Mesenchymal stem cell (in vitro differentiated cells and primary cell): ENCODE data around the gene CABCOCO1.
A peak's percentile ranks its signal among the peaks of the same experiment; 100 is the strongest.
"Not testable (repeated sequence)": the region's sequence is repeated elsewhere in the genome, so short reads cannot be mapped to it uniquely, and the experiment has no call there.

ENCODE experiments used
- DNase-seq: peaks from one replicate; pipeline ENCODE4 v3.0.0-alpha.2; 2013
- H2AFZ ChIP-seq: one replicate; pipeline ENCODE4 v1.6.1; 2013; ENCODE audit warnings: low read depth, mild to moderate bottlenecking, control low read depth, inconsistent platforms, low read length, moderate library complexity
- H2AK5ac ChIP-seq: 2 replicates; pipeline ENCODE4 v1.6.1; 2013; ENCODE audit warnings: low read length, moderate library complexity, mild to moderate bottlenecking, inconsistent platforms; ENCODE audit not compliant: severe bottlenecking
- H2BK120ac ChIP-seq: one replicate; pipeline ENCODE4 v1.6.1; 2013; ENCODE audit warnings: low read depth, mild to moderate bottlenecking, inconsistent platforms, low read length, moderate library complexity
- H2BK12ac ChIP-seq, 2 experiments: one replicate each; pipeline ENCODE4 v1.6.1; 2013; ENCODE audit warnings: inconsistent platforms in 2 of 2, low read length in 2 of 2, mild to moderate bottlenecking in 2 of 2, moderate library complexity in 2 of 2, control low read depth in 1 of 2
- H2BK15ac ChIP-seq: one replicate; pipeline ENCODE4 v1.6.1; 2013; ENCODE audit warnings: mild to moderate bottlenecking, low read depth, inconsistent platforms; ENCODE audit not compliant: poor library complexity, severe bottlenecking
- H2BK5ac ChIP-seq: 2 replicates; pipeline ENCODE4 v1.6.1; 2013; ENCODE audit warnings: low read depth, mild to moderate bottlenecking, low read length, control low read depth, inconsistent platforms; ENCODE audit not compliant: poor library complexity, severe bottlenecking
- H3K14ac ChIP-seq, 2 experiments: one replicate each; pipeline ENCODE4 v1.6.1; 2013; ENCODE audit warnings: inconsistent platforms in 2 of 2, low read length in 2 of 2, control low read depth in 1 of 2, mild to moderate bottlenecking in 1 of 2, moderate library complexity in 1 of 2
- H3K18ac ChIP-seq, 2 experiments: one replicate each; pipeline ENCODE4 v1.6.1; 2013; ENCODE audit warnings: inconsistent platforms in 2 of 2, low read length in 2 of 2, control low read depth in 1 of 2, low read depth in 1 of 2, mild to moderate bottlenecking in 1 of 2
- H3K23ac ChIP-seq, 2 experiments: one replicate each; pipeline ENCODE4 v1.6.1; 2013; ENCODE audit warnings: inconsistent platforms in 2 of 2, low read length in 2 of 2, mild to moderate bottlenecking in 2 of 2, moderate library complexity in 2 of 2, control low read depth in 1 of 2
- H3K27ac ChIP-seq: 2 replicates; pipeline ENCODE4 v1.5.1; 2013; ENCODE audit warnings: mild to moderate bottlenecking, moderate library complexity, low read length, control low read depth, inconsistent platforms; ENCODE audit not compliant: poor library complexity, severe bottlenecking
- H3K27me3 ChIP-seq, 2 experiments: 2 replicates each; pipeline versions ENCODE4 v1.6.1 to v1.7.0; 2013; ENCODE audit warnings: low read length in 2 of 2, mild to moderate bottlenecking in 2 of 2, moderate library complexity in 2 of 2, control low read depth in 1 of 2, inconsistent platforms in 1 of 2; ENCODE audit not compliant: control insufficient read depth in 1 of 2, insufficient read depth in 1 of 2
- H3K36me3 ChIP-seq, 2 experiments: 2 replicates each; pipeline versions ENCODE4 v1.6.1 to v1.7.0; 2013; ENCODE audit warnings: low read length in 2 of 2, control low read depth in 1 of 2, inconsistent platforms in 1 of 2, low read depth in 1 of 2, mild to moderate bottlenecking in 1 of 2; ENCODE audit not compliant: insufficient read depth in 2 of 2, control insufficient read depth in 1 of 2
- H3K4ac ChIP-seq, 2 experiments: one replicate each; pipeline ENCODE4 v1.6.1; 2013; ENCODE audit warnings: inconsistent platforms in 2 of 2, low read length in 2 of 2, mild to moderate bottlenecking in 2 of 2, moderate library complexity in 2 of 2, control low read depth in 1 of 2, low read depth in 1 of 2
- H3K4me1 ChIP-seq: 2 replicates; pipeline ENCODE4 v1.6.1; 2013; ENCODE audit warnings: low read depth, low read length, control low read depth; ENCODE audit not compliant: control insufficient read depth, insufficient read depth
- H3K4me2 ChIP-seq: 2 replicates; pipeline ENCODE4 v1.6.1; 2013; ENCODE audit warnings: low read length, mild to moderate bottlenecking, inconsistent platforms; ENCODE audit not compliant: poor library complexity, severe bottlenecking
- H3K4me3 ChIP-seq, 2 experiments: 2 replicates each; pipeline versions ENCODE4 v1.5.1 to v1.7.0; 2013; ENCODE audit warnings: low read length in 2 of 2, mild to moderate bottlenecking in 2 of 2, control low read depth in 1 of 2, low read depth in 1 of 2; ENCODE audit not compliant: insufficient read depth in 1 of 2
- H3K79me1 ChIP-seq: replicated peaks from 2 replicates; pipeline ENCODE4 v1.6.1; 2013; ENCODE audit warnings: mild to moderate bottlenecking, control low read depth, low read length, inconsistent platforms; ENCODE audit not compliant: poor library complexity, severe bottlenecking
- H3K9ac ChIP-seq: 2 replicates; pipeline ENCODE4 v1.7.0; 2013; ENCODE audit warnings: mild to moderate bottlenecking, low read length, moderate library complexity
- H3K9me3 ChIP-seq: 2 replicates; pipeline ENCODE4 v1.7.0; 2013; ENCODE audit warnings: mild to moderate bottlenecking, low read length; ENCODE audit not compliant: control insufficient read depth
- H4K8ac ChIP-seq: one replicate; pipeline ENCODE4 v1.6.1; 2013; ENCODE audit warnings: inconsistent platforms, mild to moderate bottlenecking, low read length, moderate library complexity
- H4K91ac ChIP-seq: one replicate; pipeline ENCODE4 v1.6.1; 2013; ENCODE audit warnings: mild to moderate bottlenecking, low read length, inconsistent platforms
- WGBS: methylation state at CpG from one replicate; pipeline ENCODE4 v1.1.7; 2013; ENCODE audit warnings: mixed read lengths; 5-methylcytosine and 5-hydroxymethylcytosine counted together

The CABCOCO1 gene

GRCh38 chr10:61733358-61733940 lies 70.7 kb downstream of the CABCOCO1 start:
- Histone ChIP-seq H2BK5ac (no peak overlapping the region), H3K27me3 (no peaks in the 10 kb centered on the region), H4K91ac (no peak overlapping the region), H2BK120ac (no peak overlapping the region), H3K9ac (no peak overlapping the region), H3K36me3 (no peaks in the 10 kb centered on the region), H2BK15ac (no peak overlapping the region), H3K9me3 (no peaks in the 10 kb centered on the region), H2AFZ (no peak overlapping the region), H2BK12ac (no peak overlapping the region), H2AK5ac (no peak overlapping the region), H3K79me1 (no peaks in the 10 kb centered on the region), H3K27ac (no peak overlapping the region), H3K23ac (no peak overlapping the region), H3K14ac (no peak overlapping the region), H3K18ac (no peak overlapping the region), H3K4me3 (no peak overlapping the region), H3K4me2 (no peak overlapping the region), H3K4ac (no peak overlapping the region), H3K4me1 (no peaks in the 10 kb centered on the region), H4K8ac (no peak overlapping the region)
- no CpG with 5 or more reads among the region's 1 CpG for WGBS
- DNase-seq, result peak; percentile 59

- no peak overlapping the region for H4K8ac ChIP-seq
- no peak overlapping the region for H3K4me3 ChIP-seq
- no peaks in the 10 kb centered on the region for H3K4me1 ChIP-seq
Measured at GRCh38 chr10:61735882-61736281, 73.2 kb downstream of the CABCOCO1 start.

GRCh38 chr10:61737455-61737854 lies 74.7 kb downstream of the CABCOCO1 start:
- not testable (repeated sequence) for DNase-seq, H2BK5ac ChIP-seq, H2AFZ ChIP-seq, H2BK120ac ChIP-seq, H2AK5ac ChIP-seq, H3K14ac ChIP-seq, H3K4ac ChIP-seq, H3K9me3 ChIP-seq, H4K8ac ChIP-seq, H4K91ac ChIP-seq, H2BK12ac ChIP-seq, H2BK15ac ChIP-seq, H3K79me1 ChIP-seq, H3K36me3 ChIP-seq, H3K18ac ChIP-seq, H3K9ac ChIP-seq, H3K4me3 ChIP-seq, H3K4me1 ChIP-seq, H3K23ac ChIP-seq, H3K4me2 ChIP-seq, H3K27me3 ChIP-seq, H3K27ac ChIP-seq
- 100% methylated on average over 3 of the region's 6 CpGs for WGBS

More at GRCh38 chr10:61735882-61736281, 73.2 kb downstream of the CABCOCO1 start:
- Histone ChIP-seq H4K91ac (no peak overlapping the region), H3K9ac (no peak overlapping the region), H2BK12ac (no peak overlapping the region), H2AFZ (no peak overlapping the region), H3K27me3 (no peaks in the 10 kb centered on the region), H2BK15ac (no peak overlapping the region), H2AK5ac (no peak overlapping the region), H2BK120ac (no peak overlapping the region), H3K9me3 (no peaks in the 10 kb centered on the region), H3K23ac (no peak overlapping the region), H3K36me3 (no peaks in the 10 kb centered on the region), H3K27ac (no peak overlapping the region), H3K18ac (no peak overlapping the region), H3K79me1 (no peaks in the 10 kb centered on the region), H3K14ac (no peak overlapping the region), H3K4ac (no peak overlapping the region), H3K4me2 (no peak overlapping the region), H2BK5ac (no peak overlapping the region)
- no peak for DNase-seq
- 98% methylated on average over 3 of the region's 3 CpGs for WGBS

- Histone ChIP-seq H2BK120ac (no peak overlapping the region), H3K36me3 (no peaks in the 10 kb centered on the region), H3K4ac (no peak overlapping the region), H3K27me3 (no peaks in the 10 kb centered on the region), H2AK5ac (no peak overlapping the region), H4K91ac (no peak overlapping the region), H2AFZ (no peak overlapping the region), H3K4me1 (no peaks in the 10 kb centered on the region), H2BK12ac (no peak overlapping the region), H4K8ac (no peak overlapping the region), H3K18ac (no peak overlapping the region), H3K79me1 (no peaks in the 10 kb centered on the region), H3K14ac (no peak overlapping the region), H3K4me2 (no peak overlapping the region), H3K9ac (no peak overlapping the region), H2BK15ac (no peak overlapping the region), H3K9me3 (no peaks in the 10 kb centered on the region), H3K23ac (no peak overlapping the region), H3K27ac (no peak overlapping the region), H3K4me3 (no peak overlapping the region), H2BK5ac (no peak overlapping the region)
- DNase-seq, result no peak
- WGBS, result 80% methylated on average over 1 of the region's 1 CpG
Measured at GRCh38 chr10:61742812-61743211, 80.1 kb downstream of the CABCOCO1 start.
